Stimulated activated CD4-positive, alpha-beta T cell treated with anti-CD3 and anti-CD28 coated beads, TNF-alpha, amount 100 ng/mL, for 4 hours (primary cell): ENCODE data around the gene NHSL2.
A peak's percentile ranks its signal among the peaks of the same experiment; 100 is the strongest.

Source experiments
- DNase-seq, 3 experiments: peaks; one replicate each; pipeline ENCODE4 v3.0.0-alpha.2; 2020; ENCODE audit warnings: low read depth in 3 of 3

The NHSL2 gene

GRCh38 chrX:71990518-71990917, 79.9 kb downstream of the NHSL2 start:
- DNase-seq, result no peak

- DNase-seq, result no peak
Measured at GRCh38 chrX:71991164-71991563, 80.5 kb downstream of the NHSL2 start.

- no peak for DNase-seq
Measured at GRCh38 chrX:71992711-71993110, 82.1 kb downstream of the NHSL2 start.

GRCh38 chrX:71993371-71993770, 82.7 kb downstream of the NHSL2 start:
- no peak for DNase-seq

- no peak for DNase-seq
Measured at GRCh38 chrX:71994601-71995000, 84.0 kb downstream of the NHSL2 start.

GRCh38 chrX:71995122-71995521, 84.5 kb downstream of the NHSL2 start:
- no peak for DNase-seq

GRCh38 chrX:71996136-71996535, 85.5 kb downstream of the NHSL2 start:
- no peak for DNase-seq

GRCh38 chrX:71996826-71997225, 86.2 kb downstream of the NHSL2 start:
- DNase-seq, result no peak

- DNase-seq, result no peak
Measured at GRCh38 chrX:71997320-71997719, 86.7 kb downstream of the NHSL2 start.

GRCh38 chrX:71998836-71999509, 88.3 kb downstream of the NHSL2 start:
- peak in 1 of 3 experiments; percentile 22 for DNase-seq

GRCh38 chrX:71999535-71999934, 88.9 kb downstream of the NHSL2 start:
- no peak for DNase-seq

GRCh38 chrX:72001471-72001870, 90.8 kb downstream of the NHSL2 start:
- DNase-seq, result no peak

GRCh38 chrX:72001906-72002305, 91.3 kb downstream of the NHSL2 start:
- DNase-seq, result no peak

GRCh38 chrX:72002875-72003274, 92.2 kb downstream of the NHSL2 start:
- DNase-seq, result no peak

- DNase-seq, result no peak
Measured at GRCh38 chrX:72003811-72004750, 93.4 kb downstream of the NHSL2 start.

- DNase-seq, result no peak
Measured at GRCh38 chrX:72005046-72005445, 94.4 kb downstream of the NHSL2 start.

GRCh38 chrX:72006461-72006860, 95.8 kb downstream of the NHSL2 start:
- DNase-seq, result no peak

GRCh38 chrX:72009731-72010130, 99.1 kb downstream of the NHSL2 start:
- no peak for DNase-seq

GRCh38 chrX:72011734-72012133, 101.1 kb downstream of the NHSL2 start:
- no peak for DNase-seq

- DNase-seq, result no peak
Measured at GRCh38 chrX:72015383-72015782, 104.7 kb downstream of the NHSL2 start.

GRCh38 chrX:72016881-72017783, 106.5 kb downstream of the NHSL2 start:
- DNase-seq, result no peak
